Measurements from ENCODE around the gene PYROXD2.

DNA sequence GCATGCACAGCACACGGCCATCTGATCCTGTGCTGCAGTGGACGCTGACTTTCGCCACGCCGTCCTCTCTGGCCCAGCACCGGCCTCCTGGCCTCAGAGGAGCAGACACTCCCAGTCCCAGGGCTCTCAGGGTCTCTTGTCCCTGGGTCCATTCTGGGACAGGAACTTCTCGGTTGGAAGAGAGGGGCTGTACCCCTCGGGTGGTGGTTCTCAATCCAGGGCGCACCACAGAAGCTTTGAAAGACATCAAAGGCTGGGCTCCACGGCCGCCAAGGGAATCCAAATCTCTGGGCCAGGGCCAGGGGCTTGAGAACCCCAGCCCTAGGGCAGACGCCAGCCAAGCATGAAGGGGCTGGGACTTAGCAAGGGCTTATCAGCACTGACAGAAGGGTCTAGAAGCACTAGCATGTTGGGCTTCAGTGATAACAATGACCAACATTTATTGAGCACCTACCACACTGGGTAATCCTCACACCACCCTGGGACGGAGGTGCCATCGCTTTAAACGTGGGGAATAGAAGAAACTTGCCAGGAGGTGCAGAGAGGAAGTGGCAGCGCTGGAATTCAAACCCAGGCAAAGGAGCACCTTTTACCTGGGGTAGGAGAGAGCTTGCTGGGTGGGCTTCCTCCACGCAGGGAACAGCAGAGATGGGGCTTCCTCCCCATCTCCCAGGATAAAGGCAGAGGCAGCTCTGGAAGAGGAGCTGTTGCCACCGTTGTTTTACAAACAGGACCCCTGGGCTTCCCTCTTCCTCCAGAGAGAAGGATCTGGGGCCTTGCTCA is 1.8 kb upstream of the PYROXD2 start:
- TF ChIP-seq, protein P1, sequence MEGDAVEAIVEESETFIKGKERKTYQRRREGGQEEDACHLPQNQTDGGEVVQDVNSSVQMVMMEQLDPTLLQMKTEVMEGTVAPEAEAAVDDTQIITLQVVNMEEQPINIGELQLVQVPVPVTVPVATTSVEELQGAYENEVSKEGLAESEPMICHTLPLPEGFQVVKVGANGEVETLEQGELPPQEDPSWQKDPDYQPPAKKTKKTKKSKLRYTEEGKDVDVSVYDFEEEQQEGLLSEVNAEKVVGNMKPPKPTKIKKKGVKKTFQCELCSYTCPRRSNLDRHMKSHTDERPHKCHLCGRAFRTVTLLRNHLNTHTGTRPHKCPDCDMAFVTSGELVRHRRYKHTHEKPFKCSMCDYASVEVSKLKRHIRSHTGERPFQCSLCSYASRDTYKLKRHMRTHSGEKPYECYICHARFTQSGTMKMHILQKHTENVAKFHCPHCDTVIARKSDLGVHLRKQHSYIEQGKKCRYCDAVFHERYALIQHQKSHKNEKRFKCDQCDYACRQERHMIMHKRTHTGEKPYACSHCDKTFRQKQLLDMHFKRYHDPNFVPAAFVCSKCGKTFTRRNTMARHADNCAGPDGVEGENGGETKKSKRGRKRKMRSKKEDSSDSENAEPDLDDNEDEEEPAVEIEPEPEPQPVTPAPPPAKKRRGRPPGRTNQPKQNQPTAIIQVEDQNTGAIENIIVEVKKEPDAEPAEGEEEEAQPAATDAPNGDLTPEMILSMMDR (IDR thresholded peaks at IDR 0.05): no peak
- TF ChIP-seq POLR2A (IDR thresholded peaks at IDR 0.05): no peak
